Loucy (cell line): Measurements from ENCODE around the gene CTDSP2.
"Not testable (repeated sequence)": the region's sequence is repeated elsewhere in the genome, so short reads cannot be mapped to it uniquely, and the experiment has no call there.

Source experiments
- H2AFZ ChIP-seq: fragments of 200-600 bp; sonication (generic); 2 replicates; pipeline ENCODE4 v1.6.0; 2016; ENCODE audit warnings: antibody characterized with exemption, mild to moderate bottlenecking, low read length, moderate library complexity
- H3F3A ChIP-seq: fragments of 200-600 bp; 2 replicates; pipeline ENCODE4 v1.6.0; 2016; ENCODE audit warnings: antibody characterized with exemption, low read depth, mild to moderate bottlenecking
- H3K27me3 ChIP-seq: fragments of 200-600 bp; sonication (generic); 2 replicates; pipeline ENCODE4 v1.6.1; 2014; ENCODE audit warnings: low read length, mild to moderate bottlenecking; ENCODE audit not compliant: insufficient read depth, poor library complexity, severe bottlenecking
- H3K36me3 ChIP-seq: fragments of 200-600 bp; sonication (generic); 2 replicates; pipeline ENCODE4 v1.6.1; 2016; ENCODE audit warnings: low read length; ENCODE audit not compliant: insufficient read depth
- H3K4me1 ChIP-seq: fragments of 200-600 bp; sonication (generic); 2 replicates; pipeline ENCODE4 v1.5.1; 2014; ENCODE audit warnings: low read length, mild to moderate bottlenecking; ENCODE audit not compliant: insufficient read depth, poor library complexity, severe bottlenecking
- H3K4me2 ChIP-seq: fragments of 200-600 bp; sonication (generic); 2 replicates; pipeline ENCODE4 v1.6.0; 2014; ENCODE audit warnings: antibody characterized with exemption, low read length, low read depth, mild to moderate bottlenecking; ENCODE audit not compliant: poor library complexity, severe bottlenecking
- H3K4me3 ChIP-seq: fragments of 200-600 bp; sonication (generic); 2 replicates; pipeline ENCODE4 v1.5.1; 2014; ENCODE audit warnings: low read length, mild to moderate bottlenecking, mixed read lengths; ENCODE audit not compliant: poor library complexity, severe bottlenecking
- H3K79me2 ChIP-seq: fragments of 200-600 bp; sonication (generic); 2 replicates; pipeline ENCODE4 v1.6.1; 2014; ENCODE audit warnings: low read length; ENCODE audit not compliant: insufficient read depth
- H3K9ac ChIP-seq: fragments of 200-600 bp; sonication (generic); 2 replicates; pipeline ENCODE4 v1.6.0; 2014; ENCODE audit warnings: mild to moderate bottlenecking, low read depth, low read length, moderate library complexity; ENCODE audit not compliant: poor library complexity, severe bottlenecking
- H3K9me2 ChIP-seq: fragments of 200-600 bp; sonication (generic); replicated peaks from 2 replicates; pipeline ENCODE4 v1.6.1; 2016; ENCODE audit warnings: low read depth, low read length, mixed read lengths
- H3K9me3 ChIP-seq: fragments of 200-600 bp; sonication (generic); 2 replicates; pipeline ENCODE4 v1.6.1; 2014; ENCODE audit warnings: mild to moderate bottlenecking, antibody characterized with exemption, low read length, low read depth; ENCODE audit not compliant: insufficient read depth
- H4K20me1 ChIP-seq: fragments of 200-600 bp; sonication (generic); 2 replicates; pipeline ENCODE4 v1.6.0; 2014; ENCODE audit warnings: antibody characterized with exemption, low read length, mild to moderate bottlenecking; ENCODE audit not compliant: insufficient read depth, poor library complexity, severe bottlenecking
- EZH2phosphoT487 ChIP-seq: fragments of 200-600 bp; IDR thresholded peaks from 2 replicates; pipeline ENCODE4 v1.6.1; 2018; ENCODE audit warnings: antibody characterized with exemption, mild to moderate bottlenecking, moderate library complexity, borderline replicate concordance
- TF ChIP-seq, protein P1 (sequence below): fragments of 200-600 bp; sonication (generic); conservative IDR thresholded peaks from 2 replicates; pipeline ENCODE4 v1.5.1; 2014; ENCODE audit warnings: mild to moderate bottlenecking, antibody characterized with exemption, low read length

CTDSP2 gene

GRCh38 chr12:57850854-57851430 lies 4.4 kb upstream of the CTDSP2 start:
- Histone ChIP-seq H3K9ac (no peak overlapping the region), H3K79me2 (peaks cover 5% of the 10 kb centered on the region), H3K27me3 (no peaks in the 10 kb centered on the region), H3F3A (no peaks in the 10 kb centered on the region), H3K4me2 (no peak overlapping the region), H3K9me3 (no peaks in the 10 kb centered on the region), H3K36me3 (no peaks in the 10 kb centered on the region), H3K9me2 (no peaks in the 10 kb centered on the region), H2AFZ (no peak overlapping the region), H3K4me1 (peaks cover 16% of the 10 kb centered on the region), H4K20me1 (no peaks in the 10 kb centered on the region), H3K4me3 (no peak overlapping the region)
- TF ChIP-seq, protein P1, sequence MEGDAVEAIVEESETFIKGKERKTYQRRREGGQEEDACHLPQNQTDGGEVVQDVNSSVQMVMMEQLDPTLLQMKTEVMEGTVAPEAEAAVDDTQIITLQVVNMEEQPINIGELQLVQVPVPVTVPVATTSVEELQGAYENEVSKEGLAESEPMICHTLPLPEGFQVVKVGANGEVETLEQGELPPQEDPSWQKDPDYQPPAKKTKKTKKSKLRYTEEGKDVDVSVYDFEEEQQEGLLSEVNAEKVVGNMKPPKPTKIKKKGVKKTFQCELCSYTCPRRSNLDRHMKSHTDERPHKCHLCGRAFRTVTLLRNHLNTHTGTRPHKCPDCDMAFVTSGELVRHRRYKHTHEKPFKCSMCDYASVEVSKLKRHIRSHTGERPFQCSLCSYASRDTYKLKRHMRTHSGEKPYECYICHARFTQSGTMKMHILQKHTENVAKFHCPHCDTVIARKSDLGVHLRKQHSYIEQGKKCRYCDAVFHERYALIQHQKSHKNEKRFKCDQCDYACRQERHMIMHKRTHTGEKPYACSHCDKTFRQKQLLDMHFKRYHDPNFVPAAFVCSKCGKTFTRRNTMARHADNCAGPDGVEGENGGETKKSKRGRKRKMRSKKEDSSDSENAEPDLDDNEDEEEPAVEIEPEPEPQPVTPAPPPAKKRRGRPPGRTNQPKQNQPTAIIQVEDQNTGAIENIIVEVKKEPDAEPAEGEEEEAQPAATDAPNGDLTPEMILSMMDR, result no peak
- TF ChIP-seq EZH2phosphoT487, result no peak

DNA sequence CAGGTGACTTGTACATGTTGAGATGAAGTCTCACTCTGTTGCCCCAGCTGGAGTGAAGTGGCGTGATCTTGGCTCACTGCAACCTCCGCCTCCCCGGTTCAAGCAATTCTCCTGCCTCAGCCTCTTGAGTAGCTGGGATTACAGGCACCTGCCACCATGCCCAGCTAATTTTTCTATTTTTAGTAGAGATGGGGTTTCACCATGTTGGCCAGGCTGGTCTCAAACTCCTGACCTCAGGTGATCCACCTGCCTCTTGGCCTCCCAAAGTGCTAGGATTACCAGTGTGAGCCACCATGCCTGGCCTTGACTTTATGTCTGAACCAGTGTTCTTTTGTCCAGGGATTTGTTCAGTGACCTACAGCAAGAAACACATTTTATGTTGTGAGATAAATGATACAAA lies 2.9 kb upstream of the CTDSP2 start:
- not testable (repeated sequence) for H2AFZ ChIP-seq, H3K27me3 ChIP-seq, H3K9me2 ChIP-seq, H3K9ac ChIP-seq, H3K36me3 ChIP-seq, H3K4me2 ChIP-seq, H3F3A ChIP-seq, H3K4me3 ChIP-seq, H3K9me3 ChIP-seq
- Histone ChIP-seq H3K4me1 (peaks cover 20% of the 10 kb centered on the region), H3K79me2 (peaks cover 20% of the 10 kb centered on the region), H4K20me1 (peaks cover 11% of the 10 kb centered on the region)

GRCh38 chr12:57849035-57849434 lies 2.5 kb upstream of the CTDSP2 start:
- H3K4me3 ChIP-seq, result no peak overlapping the region
- no peaks in the 10 kb centered on the region for H3K9me2 ChIP-seq
- H4K20me1 ChIP-seq, result peaks cover 15% of the 10 kb centered on the region
- TF ChIP-seq, protein P1, result no peak
- no peak for TF ChIP-seq EZH2phosphoT487
- H3K9me3 ChIP-seq, result no peaks in the 10 kb centered on the region
- peaks cover 24% of the 10 kb centered on the region for H3K4me1 ChIP-seq
- H3K4me2 ChIP-seq, result no peak overlapping the region
- no peak overlapping the region for H3K9ac ChIP-seq
- H3K27me3 ChIP-seq, result no peaks in the 10 kb centered on the region
- H3F3A ChIP-seq, result no peaks in the 10 kb centered on the region
- peaks cover 24% of the 10 kb centered on the region for H3K79me2 ChIP-seq
- no peaks in the 10 kb centered on the region for H3K36me3 ChIP-seq
- H2AFZ ChIP-seq, result no peak overlapping the region

DNA sequence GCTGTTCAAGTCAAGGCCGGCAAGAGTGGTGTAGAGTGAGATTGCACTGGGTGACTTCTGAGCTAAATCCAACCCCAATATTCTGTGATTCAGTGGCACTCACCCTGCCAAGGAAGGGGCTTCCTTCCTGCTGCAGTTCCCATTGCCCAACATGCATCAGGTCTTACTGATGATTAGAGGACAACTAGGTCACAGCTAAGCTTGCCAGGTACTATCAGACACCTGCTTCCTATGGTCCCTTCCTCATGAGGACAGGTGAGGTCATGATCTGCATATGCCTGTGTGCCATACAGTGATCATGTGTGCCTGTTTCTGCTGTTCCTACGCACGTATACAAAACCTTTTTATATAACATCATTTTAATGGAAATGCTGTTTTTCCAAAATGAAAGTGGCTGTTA lies 1.7 kb upstream of the CTDSP2 start:
- H3K79me2 ChIP-seq, result peaks cover 32% of the 10 kb centered on the region
- no peaks in the 10 kb centered on the region for H3K36me3 ChIP-seq

More for the DNA sequence above, 1.7 kb upstream of the CTDSP2 start:
- H3K9me2 ChIP-seq, result no peaks in the 10 kb centered on the region
- H3K9me3 ChIP-seq, result no peaks in the 10 kb centered on the region
- H3K4me2 ChIP-seq, result no peak overlapping the region
- H3F3A ChIP-seq, result no peaks in the 10 kb centered on the region
- H3K27me3 ChIP-seq, result no peaks in the 10 kb centered on the region
- H4K20me1 ChIP-seq, result peaks cover 22% of the 10 kb centered on the region
- TF ChIP-seq EZH2phosphoT487, result no peak
- TF ChIP-seq, protein P1, result no peak
- no peak overlapping the region for H2AFZ ChIP-seq
- no peak overlapping the region for H3K9ac ChIP-seq
- H3K4me1 ChIP-seq, result peaks cover 31% of the 10 kb centered on the region
- no peak overlapping the region for H3K4me3 ChIP-seq
